HG03025 (cell line): Measurements from ENCODE around the gene RBM10.

ENCODE experiments used
- ATAC-seq: cut with Tn5 transposase; IDR thresholded peaks from one replicate; pipeline ENCODE4 v1.9.1; 2021; ENCODE audit warnings: mild to moderate bottlenecking, moderate library complexity; ENCODE audit not compliant: unreplicated experiment, low FRiP score

Gene RBM10

GRCh38 chrX:47232197-47232802 is 87.3 kb downstream of the RBM10 start:
- ATAC-seq, result no peak

DNA sequence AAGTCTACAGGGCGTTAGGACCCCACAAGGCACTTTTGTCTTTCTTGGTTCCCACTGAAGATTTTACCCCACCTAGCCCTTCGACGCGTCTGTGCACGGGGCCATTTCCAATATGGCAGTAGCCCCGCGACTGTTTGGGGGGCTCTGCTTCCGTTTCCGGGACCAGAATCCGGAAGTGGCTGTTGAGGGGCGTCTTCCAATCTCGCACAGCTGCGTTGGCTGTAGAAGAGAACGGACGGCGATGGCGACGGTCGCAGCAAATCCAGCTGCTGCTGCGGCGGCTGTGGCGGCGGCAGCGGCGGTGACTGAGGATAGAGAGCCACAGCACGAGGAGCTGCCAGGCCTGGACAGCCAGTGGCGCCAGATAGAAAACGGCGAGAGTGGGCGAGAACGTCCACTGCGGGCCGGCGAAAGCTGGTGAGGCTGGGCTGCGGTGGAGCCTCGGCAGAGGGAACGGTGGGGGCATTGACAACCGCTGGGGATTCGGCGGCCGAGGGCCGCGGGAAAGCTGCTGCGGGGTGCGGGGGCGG is 87.8 kb downstream of the RBM10 start, which contains the start of gene USP11:
USP11 (plus strand) TSS at position 207 of the 530 bp plus-strand sequence; CDS start at position 242, 35 bp downstream.
- peak; percentile 23 for ATAC-seq

- peak; percentile 75 for ATAC-seq
Measured at GRCh38 chrX:47233333-47234113, 88.5 kb downstream of the RBM10 start.

- ATAC-seq, result no peak
Measured at GRCh38 chrX:47234583-47234982, 89.6 kb downstream of the RBM10 start.

DNA sequence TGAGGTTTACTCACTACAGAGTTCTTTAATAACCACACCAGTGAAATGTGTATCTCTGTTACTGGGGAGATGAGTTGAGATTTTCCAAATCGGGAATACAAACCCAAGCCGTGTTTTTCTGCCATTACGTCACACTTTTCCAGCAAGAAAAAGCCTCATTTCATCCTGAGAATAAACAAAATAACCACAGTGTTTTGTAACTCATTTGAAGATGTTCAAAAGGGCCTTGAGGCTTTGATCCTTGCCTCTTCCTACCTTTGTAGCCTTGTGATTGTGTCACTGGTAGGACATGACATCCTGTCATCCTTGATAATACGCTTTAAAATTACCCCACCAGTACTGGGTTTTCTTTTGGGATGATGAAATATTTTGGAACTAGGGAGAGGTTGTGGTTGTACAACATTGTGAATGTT is 90.7 kb downstream of the RBM10 start:
- ATAC-seq, result no peak
